8988T (cell line): ENCODE results near the gene C16orf90.
A peak's percentile ranks its signal among the peaks of the same experiment; 100 is the strongest.
"Not testable (repeated sequence)": the region's sequence is repeated elsewhere in the genome, so short reads cannot be mapped to it uniquely, and the experiment has no call there.

Experiments used
- DNase-seq: peaks from one replicate; pipeline ENCODE4 v3.0.0; 2011

Gene C16orf90

DNA sequence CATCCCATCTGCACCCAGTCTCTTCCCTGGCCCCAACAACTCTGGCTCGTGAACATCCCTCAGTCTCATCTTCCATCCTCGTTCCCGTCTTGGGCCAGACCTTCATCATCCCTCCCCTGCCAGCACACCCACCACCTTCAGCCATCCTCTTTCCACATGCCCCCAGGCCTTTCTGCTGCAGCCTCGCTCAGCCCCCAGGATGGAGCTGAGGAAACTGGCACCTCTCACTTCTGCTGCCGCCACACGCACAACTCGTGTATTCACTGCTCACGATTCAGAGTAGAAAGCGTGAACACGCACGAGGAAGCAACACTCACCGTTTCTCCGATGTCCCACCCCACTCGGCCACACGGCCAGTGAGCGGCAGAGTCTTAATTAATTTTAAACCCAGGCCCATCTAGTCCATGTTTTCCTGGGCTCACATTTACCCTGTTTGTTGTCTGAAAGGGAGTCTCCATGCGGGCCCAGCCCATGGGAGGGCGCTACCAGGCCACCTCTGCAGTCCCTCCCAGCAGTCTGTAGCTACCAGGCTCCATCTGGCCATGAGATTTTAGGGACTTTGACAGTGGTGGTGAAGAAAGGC is 12.5 kb downstream of the C16orf90 start:
- peak; percentile 15 for DNase-seq

DNA sequence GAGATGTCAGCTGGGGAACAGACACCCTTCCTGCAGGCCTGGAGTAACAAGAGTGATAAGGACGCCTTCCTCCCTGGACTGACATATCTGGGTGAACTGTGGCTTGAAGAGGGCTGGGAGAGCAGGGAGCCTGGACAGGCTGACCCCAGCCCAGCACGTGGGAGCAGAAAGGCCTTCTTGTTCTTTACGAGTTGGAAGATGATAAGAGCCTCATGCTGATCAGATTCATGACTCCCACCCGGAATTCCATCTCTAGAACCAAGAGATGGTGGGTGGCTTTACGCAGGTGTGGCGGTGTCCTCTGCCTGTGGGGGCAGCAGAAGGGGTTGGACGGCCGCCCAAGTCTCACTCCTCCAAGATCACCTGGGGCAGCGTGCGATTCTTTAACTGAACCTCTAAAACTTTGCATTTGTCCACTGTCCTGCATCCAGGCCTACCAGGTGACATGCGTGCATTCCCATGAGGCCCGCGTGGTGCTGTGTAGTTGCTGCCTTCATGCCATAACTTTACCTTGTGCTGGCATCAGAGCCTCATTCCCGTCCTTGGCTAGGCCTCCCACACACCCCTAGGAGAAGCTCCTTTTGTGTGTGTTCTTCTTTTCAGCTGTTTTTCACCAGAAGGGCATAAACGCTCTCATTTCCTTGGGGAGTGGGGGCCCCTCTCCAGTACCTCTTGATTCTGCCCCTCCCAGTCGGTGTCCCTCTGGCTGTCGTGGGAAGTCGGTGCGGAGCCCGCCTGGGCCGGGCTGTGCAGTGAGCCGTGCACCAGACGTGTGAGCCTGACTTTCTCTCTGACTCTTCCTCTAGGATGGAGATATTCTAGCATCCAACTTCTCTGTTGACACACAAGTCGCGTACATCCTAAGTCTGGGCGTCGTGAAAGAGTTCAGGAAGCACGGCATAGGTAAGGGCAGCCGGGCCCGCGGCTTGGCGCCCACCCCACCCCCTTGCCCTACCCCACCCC is 13.3 kb downstream of the C16orf90 start:
- peak; percentile 13 for DNase-seq

DNA sequence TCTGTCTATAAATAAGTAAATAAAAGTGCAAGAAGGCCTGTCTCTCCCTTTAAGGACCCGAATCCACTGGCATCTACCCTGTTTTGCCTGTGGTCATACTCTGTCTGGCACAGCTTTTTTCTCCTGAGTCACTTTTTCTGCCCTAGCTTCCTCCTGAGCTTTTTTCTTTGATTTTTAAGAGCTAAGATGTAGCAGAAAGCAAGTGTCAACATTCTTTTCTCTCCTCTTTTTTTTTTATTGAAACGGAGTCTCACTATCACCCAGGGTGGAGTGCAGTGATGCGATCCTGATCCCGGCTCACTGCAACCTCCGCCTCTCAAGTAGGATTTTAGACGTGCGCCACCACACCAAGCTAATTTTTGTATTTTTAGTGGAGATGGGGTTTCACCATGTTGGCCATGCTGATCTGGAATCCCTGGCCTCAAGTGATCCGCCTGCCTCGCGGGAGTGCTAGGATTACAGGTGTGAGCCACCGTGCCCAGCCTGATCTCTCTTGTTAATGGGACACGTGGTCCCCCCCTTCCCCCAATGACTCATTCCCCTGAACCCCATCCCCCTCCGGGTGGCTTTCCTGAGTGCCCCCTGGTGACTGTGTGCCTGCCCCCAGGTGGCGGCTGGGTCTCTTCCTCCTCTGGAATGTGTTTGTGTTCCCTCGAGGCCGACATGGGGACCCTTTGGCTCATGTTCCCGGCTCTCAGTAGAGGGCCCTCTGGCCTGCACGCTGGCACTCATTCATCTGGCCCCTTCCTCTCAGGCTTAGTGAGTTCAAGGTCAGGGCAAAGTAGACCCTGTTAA is 14.2 kb downstream of the C16orf90 start:
- DNase-seq: peak; percentile 19

DNA sequence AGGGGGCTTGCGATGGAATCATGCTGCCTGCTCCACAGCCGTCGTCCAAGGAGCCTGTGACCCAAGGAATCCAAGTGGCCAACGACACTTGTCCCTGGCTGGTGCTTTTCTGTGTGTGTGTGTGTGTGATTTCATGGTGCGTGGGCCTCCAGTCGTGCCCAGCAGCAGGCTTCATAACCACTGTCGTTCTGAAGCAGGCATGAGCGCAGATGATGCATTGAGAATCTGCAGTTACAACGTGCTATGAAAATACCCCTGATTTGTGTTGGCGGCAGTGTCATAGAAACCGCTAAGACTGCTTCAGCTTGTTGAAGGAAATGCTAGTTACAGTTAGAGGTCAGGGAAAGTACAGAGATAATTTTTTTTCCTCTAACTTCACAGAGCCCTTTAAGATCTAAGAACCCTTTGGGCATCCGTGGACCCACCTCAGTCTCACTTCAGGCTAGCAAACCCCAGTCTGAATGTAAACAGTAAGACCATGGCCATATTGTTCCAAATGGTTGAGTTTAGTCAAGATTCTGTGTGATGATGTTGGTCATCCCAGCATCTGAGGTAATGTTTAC is 15.6 kb downstream of the C16orf90 start:
- no peak for DNase-seq

DNA sequence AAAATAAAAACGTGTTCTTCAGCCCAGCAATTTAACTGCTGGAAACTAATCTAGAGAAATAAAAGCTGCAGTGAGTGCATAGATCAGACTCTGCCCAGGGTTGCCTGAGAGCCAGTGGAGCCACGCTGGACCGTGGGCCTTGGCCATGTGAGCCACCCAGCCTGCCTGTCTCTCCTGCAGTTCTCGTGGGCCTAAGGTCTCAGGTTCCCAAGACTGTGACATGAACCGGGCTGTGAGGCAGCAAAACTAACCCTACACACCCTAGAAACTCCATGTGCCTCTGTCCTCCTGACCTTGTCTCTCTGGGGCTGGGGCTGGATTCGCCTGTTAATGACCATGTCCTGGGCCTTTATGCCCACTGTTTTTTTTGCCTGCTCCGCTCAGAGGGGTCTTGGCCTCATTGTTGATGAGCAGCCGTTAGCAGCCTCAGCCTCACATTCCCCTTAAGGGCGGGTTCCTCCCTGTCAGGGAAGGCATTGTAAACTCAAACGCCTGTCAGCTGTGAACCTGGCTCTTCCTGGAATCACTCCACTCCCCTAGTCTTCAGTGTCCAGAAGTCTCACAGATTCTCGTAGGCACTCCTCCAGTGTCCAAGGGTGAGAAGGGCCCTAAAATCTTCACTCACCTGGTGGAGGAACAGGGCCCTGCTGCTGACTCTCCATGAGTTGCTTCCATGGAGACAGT is 16.9 kb downstream of the C16orf90 start:
- DNase-seq: no peak

DNA sequence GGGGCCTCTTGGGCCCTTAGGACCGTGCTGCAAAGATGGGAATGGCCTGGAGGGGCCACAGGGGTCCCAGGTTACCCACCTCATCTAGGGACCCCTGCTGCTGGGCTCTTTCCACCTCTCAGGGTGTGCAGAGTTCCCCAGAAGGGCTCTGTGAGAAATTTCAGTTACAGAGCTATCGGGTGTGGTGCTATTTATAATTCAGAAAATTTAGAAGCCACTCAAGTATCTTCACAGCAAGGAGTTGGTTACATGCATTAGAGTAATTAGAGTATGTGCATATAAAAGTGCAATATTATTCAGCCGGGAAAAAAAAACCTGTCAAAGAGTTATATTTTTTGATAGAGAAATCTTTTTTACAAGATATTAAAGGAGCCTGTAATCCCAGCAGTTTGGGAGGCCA is 18.9 kb downstream of the C16orf90 start:
- no peak for DNase-seq

DNA sequence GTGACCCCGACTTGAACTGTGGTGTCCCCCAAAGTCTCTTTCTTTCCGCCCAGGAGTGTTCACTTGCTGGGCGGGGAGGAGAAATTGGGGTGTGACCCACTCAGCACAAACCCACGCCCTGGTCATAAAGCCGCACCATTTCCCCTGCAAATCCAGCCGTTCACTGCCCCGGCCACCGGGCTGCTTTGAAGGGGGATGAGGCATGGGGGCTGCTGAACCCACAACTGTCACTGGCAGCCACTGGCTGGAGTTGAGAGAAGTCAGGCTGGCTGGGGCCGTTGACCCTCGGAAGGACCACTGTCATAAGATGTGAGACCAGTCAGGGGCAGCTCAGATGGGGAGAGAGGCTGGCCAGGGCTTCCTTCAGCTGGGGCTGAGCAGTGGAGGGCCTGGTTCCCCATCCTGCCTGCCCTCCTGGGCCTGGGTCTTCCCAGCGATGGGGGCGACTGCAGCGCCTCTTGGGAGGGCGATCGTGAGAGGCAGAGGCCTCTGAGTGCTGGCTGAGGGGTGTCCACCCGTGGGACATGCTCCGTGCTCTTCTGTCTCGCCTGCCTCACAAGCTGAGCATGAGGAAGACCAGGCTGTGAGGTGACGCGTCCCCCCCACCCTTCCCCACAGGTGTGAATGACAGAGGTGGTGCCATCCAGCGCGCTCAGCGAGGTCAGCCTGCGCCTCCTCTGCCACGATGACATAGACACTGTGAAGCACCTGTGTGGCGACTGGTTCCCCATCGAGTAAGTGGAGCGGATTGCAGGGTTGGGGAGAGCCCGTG is 19.5 kb downstream of the C16orf90 start:
- no peak for DNase-seq

DNA sequence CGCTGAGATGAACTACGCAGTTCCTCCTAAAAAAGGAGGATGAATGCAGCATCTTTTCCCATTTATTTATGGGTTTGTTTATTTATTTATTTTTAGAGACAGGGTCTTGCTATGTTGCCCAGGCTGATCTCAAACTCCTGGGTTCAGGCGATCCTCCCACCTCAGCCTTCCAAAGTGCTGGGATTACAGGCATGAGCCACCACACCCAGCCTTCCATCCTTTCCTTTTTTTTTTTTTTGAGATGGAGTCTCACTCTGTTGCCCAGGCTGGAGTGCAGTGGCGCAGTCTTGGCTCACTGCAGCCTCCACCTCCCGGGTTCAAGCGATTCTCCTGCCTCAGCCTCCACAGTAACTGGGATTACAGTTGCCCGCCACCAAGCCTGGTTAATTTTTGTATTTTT is 20.4 kb downstream of the C16orf90 start:
- DNase-seq: not testable (repeated sequence)

DNA sequence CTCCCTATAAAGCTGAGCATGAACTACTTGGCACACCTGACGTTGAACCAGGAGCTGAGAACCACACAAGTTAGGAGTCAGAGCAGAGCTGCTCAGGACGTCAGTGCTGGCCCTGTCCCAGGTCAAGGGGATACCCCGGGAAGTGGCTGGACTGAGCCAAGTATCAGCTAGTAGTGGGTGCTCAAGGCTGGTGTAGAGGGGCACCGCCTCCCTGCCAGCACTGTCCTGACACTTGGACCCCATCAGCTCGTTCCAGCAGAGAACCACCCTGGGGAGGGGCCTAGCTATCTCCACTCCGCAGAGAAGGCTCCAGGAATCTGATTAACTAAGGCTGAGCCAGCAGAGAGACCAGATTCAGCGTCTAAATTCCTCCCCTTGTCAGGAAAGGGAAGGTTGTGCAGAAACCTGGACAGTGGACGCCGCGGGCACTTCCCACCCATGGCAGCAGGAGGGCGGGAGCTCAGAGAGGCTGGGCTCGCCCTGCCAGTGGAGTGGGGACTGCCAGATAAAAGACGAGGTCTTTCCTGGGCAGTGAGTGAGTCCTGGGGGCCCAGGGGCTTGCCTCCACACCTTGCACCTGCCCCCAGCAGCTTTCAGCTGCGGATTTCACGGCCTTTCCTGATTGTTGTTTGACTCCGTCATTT is 21.0 kb downstream of the C16orf90 start:
- no peak for DNase-seq

DNA sequence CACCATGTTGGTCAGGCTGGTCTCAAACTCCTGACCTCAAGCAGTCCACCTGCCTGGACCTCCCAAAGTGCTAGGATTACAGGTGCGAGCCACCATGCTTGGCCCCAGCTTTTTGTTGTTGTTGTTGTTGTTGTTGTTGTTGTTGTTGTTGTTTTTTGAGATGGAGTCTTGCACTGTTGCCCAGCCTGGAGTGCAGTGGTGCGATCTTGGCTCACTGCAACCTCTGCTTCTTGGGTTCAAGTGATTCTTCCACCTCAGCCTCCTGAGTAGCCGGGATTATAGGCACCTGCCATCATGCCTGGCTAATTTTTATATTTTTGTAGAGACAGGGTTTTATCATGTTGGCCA is 21.7 kb downstream of the C16orf90 start:
- not testable (repeated sequence) for DNase-seq

DNA sequence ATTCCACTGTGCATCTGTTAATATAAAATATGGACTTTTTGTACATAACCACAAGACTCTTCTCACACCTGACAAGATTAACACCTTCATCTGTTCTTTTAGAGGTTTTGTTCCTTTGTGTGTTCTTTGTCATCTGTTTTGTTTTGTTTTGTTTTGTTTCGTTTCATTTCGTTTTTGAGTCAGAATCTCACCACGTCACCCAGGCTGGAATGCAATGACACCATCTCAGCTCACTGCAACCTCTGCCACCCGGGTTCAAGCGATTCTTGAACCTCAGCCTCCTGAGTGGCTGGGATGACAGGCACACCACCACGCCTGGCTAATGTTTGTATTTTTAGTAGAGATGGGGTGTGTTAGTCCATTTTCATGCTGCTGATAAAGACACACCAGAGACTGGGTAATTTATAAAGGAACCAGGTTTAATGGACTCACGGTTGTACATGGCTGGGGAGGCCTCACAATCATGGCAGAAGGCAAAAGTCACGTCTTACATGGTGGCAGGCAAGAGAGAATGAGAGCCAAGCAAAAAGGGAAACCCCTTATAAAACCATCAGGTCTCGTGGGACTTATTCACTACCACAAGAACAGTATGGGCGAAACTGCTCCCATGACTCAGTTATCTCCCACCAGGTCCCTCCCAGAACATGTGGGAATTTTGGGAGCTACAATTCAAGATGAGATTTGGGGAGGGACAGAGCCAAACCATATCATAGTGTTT is 22.3 kb downstream of the C16orf90 start:
- no peak for DNase-seq

DNA sequence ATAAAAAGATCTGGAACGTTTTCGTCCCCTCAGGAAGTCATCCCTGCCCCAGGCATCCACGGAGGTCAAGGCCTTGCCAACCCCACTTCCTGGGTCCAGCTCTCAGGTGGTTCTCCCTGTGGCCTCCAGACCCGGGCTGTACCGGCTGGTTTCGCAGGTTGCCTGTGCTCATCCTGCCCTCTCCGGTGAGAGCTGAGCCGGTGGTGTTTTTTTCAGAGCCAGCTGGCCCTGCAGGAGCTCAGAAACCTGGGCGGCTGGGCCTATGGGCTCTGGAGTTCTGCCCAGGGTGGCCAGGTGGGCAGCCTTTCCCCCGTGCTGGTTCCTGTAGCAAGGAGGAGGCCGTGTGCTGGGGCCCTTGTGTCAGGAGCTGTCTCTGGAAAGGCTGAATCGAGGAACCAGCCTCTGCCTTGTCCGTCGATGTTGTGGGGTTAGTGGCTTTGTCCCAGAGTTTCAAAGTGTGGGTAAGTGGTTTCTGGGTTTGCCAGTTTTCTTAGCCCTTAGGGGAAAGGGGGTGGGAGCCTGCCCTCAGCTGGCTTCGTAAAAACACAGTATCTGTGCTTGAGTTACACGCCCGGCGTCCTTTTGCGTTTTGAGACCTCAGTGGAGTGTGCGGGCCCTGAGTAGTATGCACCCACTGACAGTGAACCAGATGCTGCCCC is 23.6 kb downstream of the C16orf90 start:
- DNase-seq: no peak

DNA sequence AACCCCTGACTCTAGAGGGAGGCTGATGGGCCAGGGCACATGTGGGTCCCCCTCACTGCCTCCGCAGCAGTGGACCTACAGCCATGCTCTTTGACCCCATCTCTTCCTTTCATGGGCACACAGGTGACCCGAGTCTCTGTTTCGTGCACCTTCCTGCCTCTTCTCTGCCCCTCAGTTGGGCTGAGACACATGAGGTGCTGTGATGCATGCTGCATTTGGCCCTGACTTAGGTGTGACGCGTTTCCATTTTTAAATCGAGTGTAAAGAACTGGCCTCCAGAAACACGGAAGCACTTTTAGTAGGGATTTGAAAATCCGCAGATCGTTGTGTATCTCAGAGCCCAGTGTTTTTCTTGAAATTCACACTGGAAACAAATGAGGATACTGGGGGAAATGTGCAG is 24.6 kb downstream of the C16orf90 start:
- DNase-seq: no peak

DNA sequence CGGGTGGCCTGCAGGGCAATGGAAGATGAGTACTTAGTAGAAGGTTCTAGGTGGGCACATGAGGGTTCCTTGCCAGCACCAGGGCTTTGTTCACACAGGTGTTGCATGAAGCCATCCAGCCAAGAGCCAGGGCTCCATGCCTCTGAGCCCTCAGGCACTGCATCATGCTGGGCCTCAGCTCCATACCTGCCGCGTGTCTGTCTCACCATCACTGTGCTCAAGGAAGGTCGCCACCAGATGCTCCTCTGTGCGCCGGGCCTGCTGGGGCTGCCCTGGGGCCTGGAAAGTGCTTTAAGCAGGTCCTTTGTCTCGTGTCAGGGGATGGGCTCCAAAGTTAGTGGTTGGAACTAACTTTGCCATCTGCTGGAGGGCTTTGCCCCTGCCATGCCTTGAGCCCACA is 25.6 kb downstream of the C16orf90 start:
- DNase-seq: peak; percentile 1

DNA sequence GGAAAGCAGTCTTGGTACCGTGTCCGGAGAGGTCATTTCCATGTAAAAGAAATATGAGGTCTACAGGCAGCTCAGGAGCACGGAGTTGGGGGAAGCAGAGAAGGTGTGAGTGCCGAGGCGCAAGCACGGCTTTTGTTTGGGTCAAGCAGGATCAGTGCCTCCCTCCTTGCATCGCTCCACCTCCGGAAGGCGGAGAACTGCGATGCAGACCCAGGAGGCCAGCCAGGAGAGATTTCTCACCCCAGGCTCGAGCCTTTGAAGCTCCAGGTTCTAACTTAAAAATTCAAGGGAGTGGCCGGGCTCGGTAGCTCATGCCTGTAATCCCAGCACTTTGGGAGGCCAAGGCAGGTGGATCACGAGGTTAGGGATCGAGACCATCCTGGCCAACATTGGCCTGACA is 26.8 kb downstream of the C16orf90 start:
- no peak for DNase-seq

DNA sequence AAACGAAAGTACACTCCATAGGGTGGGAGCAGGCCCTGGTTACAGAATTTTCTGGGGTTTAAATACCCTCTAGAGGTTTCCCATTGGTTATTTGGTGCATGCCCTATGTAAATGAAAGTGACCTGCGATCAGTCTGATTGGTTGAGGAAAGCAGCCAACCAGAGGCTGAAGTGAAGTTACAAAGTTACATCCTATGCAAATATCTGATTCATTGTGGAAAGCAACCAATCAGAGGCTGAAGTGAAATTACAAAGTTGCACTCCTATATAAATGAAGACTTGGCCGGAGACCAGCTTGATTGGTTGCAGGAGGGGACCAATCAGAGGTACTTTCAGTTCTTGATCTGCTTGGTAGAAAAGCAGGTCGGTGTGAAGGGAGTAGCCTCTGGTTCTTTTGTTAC is 27.4 kb downstream of the C16orf90 start:
- DNase-seq: no peak

DNA sequence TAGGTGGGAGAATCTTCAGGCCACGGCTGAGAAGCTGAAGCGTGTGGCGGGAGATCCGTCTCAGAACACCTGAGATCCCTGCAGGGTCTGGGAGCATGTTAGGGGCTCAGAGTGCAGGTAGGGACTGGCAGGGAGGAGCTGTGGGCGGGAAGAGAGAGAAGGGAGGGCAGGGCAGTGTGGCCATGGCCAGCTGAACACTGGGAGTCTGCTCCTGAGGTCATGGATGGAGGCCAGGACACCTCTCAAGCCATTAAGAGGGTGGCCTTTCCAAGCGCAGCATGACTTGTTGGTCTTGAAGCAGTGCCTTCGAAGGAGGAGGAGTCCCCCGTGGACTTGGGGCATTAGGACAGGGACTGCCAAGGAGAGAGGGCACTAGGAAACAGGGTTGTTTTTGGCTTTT is 28.1 kb downstream of the C16orf90 start:
- no peak for DNase-seq

DNA sequence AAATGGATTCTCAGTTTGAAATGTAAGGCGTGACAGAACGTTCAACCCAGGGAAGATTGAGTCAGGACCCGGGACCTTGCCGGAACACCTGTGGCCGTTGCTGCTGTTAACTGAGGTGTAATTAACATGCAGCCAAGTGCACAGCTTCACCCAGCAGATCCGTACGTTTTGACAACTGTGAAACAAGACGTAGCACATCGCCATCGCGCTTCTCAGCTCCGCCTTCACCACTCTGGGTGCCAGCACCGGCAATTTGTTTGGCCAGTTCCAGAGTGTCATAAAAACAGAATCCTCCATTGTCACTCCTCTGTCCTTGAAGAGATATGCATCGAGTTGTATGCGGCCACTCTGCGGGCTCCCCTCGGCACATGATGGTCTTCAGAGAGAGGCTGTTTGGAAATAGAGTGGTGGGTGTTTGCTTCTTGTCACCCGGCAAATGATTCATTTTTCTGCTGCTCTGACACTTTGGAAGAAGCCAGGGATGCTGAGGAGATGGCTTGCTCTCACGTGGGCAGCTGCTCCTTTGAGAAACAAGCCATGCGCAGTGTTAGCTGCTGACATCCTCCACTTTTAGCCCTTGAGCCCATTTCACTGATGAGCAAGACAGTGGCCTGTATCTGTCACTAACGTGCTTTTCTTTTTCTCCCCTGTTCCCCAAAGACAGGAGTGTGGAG is 29.2 kb downstream of the C16orf90 start:
- no peak for DNase-seq

DNA sequence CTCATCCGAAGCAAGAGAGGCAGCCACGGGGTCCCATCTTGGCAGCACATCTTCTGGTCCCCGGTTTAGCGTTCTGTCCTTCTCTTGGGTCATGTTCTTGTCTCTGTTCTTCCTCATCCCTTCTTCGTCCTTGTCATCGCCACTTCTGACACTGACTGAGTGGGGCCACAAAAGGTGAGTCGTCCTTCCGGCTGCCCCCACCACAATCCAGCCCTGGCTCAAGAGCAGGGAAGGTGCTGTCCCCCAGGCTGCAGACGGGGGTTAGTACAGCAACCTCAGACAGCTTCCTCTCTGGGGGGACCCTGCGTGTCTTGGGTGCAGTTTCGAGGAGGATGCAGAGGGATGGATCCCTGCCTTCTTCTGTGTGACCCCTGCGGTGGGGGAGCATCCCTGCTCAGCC is 30.0 kb downstream of the C16orf90 start:
- DNase-seq: no peak

DNA sequence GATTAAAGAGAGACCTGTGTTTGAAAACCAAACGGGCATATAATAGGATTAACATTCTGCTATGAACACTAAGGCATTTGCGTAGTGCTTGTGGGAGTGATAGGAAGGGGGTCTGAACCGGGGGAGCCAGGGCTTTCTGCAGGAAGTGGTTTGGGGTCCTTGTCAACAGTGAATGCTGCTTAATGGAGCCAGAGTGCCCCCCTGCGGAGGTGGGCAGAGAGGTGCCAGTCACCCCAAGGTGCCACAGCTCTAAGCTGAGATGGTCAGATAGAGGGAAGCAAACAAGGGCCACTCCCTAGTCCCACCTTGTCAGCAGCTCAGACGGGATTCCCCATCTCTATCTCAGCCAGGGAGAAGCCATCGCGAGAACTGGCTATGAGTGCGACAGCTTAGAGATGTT is 34.1 kb downstream of the C16orf90 start:
- DNase-seq: no peak
